OCI-LY7 (cell line): ENCODE data around the gene SERP2. TPM values are rescaled to one million over a fixed set of nuclear protein-coding genes. Genes with fewer than 3 reads are reported as not detected.
A peak's percentile ranks its signal among the peaks of the same experiment; 100 is the strongest.

ENCODE experiments used
- BruUV-seq: library from RNA; stranded (reverse); fragments of 400-500 nt; replicated peaks from 2 replicates; lab custom pipeline; 2021; lab: Mats Ljungman, UMichigan
- CTCF ChIA-PET: fragments of 300-600 bp; sonication (Branson Sonifier 250); formaldehyde crosslinking; loops from one replicate; lab custom pipeline; 2022; ENCODE audit warnings: antibody characterized with exemption; ENCODE audit not compliant: unreplicated experiment; lab: Charles Lee
- POLR2A ChIA-PET: fragments of 300-600 bp; sonication (Branson Sonifier 250); formaldehyde crosslinking; loops from one replicate; lab custom pipeline; 2022; ENCODE audit warnings: antibody characterized with exemption; lab: Charles Lee
- DNase-seq: peaks from one replicate; pipeline ENCODE4 v3.0.0-alpha.2; 2015; ENCODE audit warnings: low spot score
- H2AFZ ChIP-seq: fragments of 200-600 bp; sonication (generic), shearing (Covaris generic); 2 replicates; pipeline ENCODE4 v1.6.1; 2014; ENCODE audit warnings: mild to moderate bottlenecking, antibody characterized with exemption, low read length, moderate library complexity
- H3K27ac ChIP-seq: fragments of 200-600 bp; sonication (generic); 2 replicates; pipeline ENCODE4 v1.5.1; 2014; ENCODE audit warnings: mixed run types, low read depth, mild to moderate bottlenecking, moderate library complexity, low read length, inconsistent platforms; ENCODE audit not compliant: poor library complexity, severe bottlenecking
- H3K36me3 ChIP-seq: fragments of 200-600 bp; sonication (generic); 2 replicates; pipeline ENCODE4 v1.6.1; 2014; ENCODE audit warnings: mild to moderate bottlenecking, antibody characterized with exemption, low read length, moderate library complexity, mixed read lengths; ENCODE audit not compliant: insufficient read depth
- H3K4me1 ChIP-seq: fragments of 200-600 bp; sonication (generic); 2 replicates; pipeline ENCODE4 v1.5.1; 2014; ENCODE audit warnings: mild to moderate bottlenecking, low read length; ENCODE audit not compliant: insufficient read depth, poor library complexity, severe bottlenecking
- H3K4me2 ChIP-seq: fragments of 200-600 bp; sonication (generic); 2 replicates; pipeline ENCODE4 v1.6.1; 2014; ENCODE audit warnings: mild to moderate bottlenecking, low read length
- H3K4me3 ChIP-seq: fragments of 200-600 bp; sonication (generic); 2 replicates; pipeline ENCODE4 v1.5.1; 2014; ENCODE audit warnings: mild to moderate bottlenecking, low read depth, low read length; ENCODE audit not compliant: poor library complexity, severe bottlenecking
- H3K79me2 ChIP-seq: fragments of 200-600 bp; sonication (generic); 2 replicates; pipeline ENCODE4 v1.6.1; 2016; ENCODE audit warnings: low read depth, mild to moderate bottlenecking, low read length, moderate library complexity, mixed read lengths; ENCODE audit not compliant: insufficient read depth
- H3K9me2 ChIP-seq: fragments of 200-600 bp; sonication (generic); 2 replicates; pipeline ENCODE4 v1.6.1; 2016; ENCODE audit warnings: mild to moderate bottlenecking, low read length, mixed read lengths; ENCODE audit not compliant: insufficient read depth
- H3K9me3 ChIP-seq: fragments of 200-600 bp; sonication (generic); 2 replicates; pipeline ENCODE4 v1.6.1; 2014; ENCODE audit warnings: mild to moderate bottlenecking, mixed run types, low read length, mixed read lengths
- H4K20me1 ChIP-seq: fragments of 200-600 bp; sonication (generic); 2 replicates; pipeline ENCODE4 v1.6.1; 2014; ENCODE audit warnings: mild to moderate bottlenecking, antibody characterized with exemption, low read length, moderate library complexity, mixed read lengths; ENCODE audit not compliant: insufficient read depth
- EZH2phosphoT487 ChIP-seq: fragments of 200-600 bp; sonication (generic); IDR thresholded peaks from 2 replicates; pipeline ENCODE4 v1.6.1; 2018; ENCODE audit warnings: low read depth, borderline replicate concordance, mild to moderate bottlenecking, mixed run types, antibody characterized with exemption, low read length, moderate library complexity, mixed read lengths
- intact Hi-C: fragments of 100-400 bp; cut with micrococcal nuclease; formaldehyde crosslinking; loops from one replicate; pipeline ENCODE4 v1.10.0; 2022; ENCODE audit not compliant: unreplicated experiment
- total RNA-seq, 2 experiments: library from RNA; depleted of rRNA in 1 of 2; stranded (reverse); fragments of >200 nt in 1 of 2; shearing (Covaris generic) in 1 of 2; gene quantifications; 2 replicates each; pipeline ENCODE4 v1.2.3, GENCODE V29; 2014 to 2022
- TF ChIP-seq, protein P1 (sequence below): fragments of 200-600 bp; sonication (generic); conservative IDR thresholded peaks from 2 replicates; pipeline ENCODE4 v1.5.1; 2014; ENCODE audit warnings: mild to moderate bottlenecking, antibody characterized with exemption, low read length, moderate library complexity, mixed read lengths

Gene SERP2
- total RNA-seq, 2 experiments from 2014 or later = not detected

GRCh38 chr13:44407891-44408290, 34.3 kb downstream of the SERP2 start:
- no peaks in the 10 kb centered on the region for H3K4me1 ChIP-seq
- no peak for DNase-seq
- no peaks in the 10 kb centered on the region for H3K9me2 ChIP-seq
- TF ChIP-seq, protein P1, sequence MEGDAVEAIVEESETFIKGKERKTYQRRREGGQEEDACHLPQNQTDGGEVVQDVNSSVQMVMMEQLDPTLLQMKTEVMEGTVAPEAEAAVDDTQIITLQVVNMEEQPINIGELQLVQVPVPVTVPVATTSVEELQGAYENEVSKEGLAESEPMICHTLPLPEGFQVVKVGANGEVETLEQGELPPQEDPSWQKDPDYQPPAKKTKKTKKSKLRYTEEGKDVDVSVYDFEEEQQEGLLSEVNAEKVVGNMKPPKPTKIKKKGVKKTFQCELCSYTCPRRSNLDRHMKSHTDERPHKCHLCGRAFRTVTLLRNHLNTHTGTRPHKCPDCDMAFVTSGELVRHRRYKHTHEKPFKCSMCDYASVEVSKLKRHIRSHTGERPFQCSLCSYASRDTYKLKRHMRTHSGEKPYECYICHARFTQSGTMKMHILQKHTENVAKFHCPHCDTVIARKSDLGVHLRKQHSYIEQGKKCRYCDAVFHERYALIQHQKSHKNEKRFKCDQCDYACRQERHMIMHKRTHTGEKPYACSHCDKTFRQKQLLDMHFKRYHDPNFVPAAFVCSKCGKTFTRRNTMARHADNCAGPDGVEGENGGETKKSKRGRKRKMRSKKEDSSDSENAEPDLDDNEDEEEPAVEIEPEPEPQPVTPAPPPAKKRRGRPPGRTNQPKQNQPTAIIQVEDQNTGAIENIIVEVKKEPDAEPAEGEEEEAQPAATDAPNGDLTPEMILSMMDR = no peak
- TF ChIP-seq EZH2phosphoT487 = no peak
- no peak overlapping the region for H3K27ac ChIP-seq
- no peaks in the 10 kb centered on the region for H3K79me2 ChIP-seq
- no peaks in the 10 kb centered on the region for H4K20me1 ChIP-seq
- no peaks in the 10 kb centered on the region for H3K36me3 ChIP-seq
- ChIA-PET POLR2A (interaction anchor here (0.7 to 1.0 kb wide), 2 partner anchors 27 to 1217 kb away, joined by 3 to 4 read pairs; no protein-coding TSS in a partner anchor), CTCF (no interaction called here)
- no TSS peak for BruUV-seq
- H3K4me3 ChIP-seq = no peak overlapping the region
- H3K9me3 ChIP-seq = no peaks in the 10 kb centered on the region
- H3K4me2 ChIP-seq = no peak overlapping the region
- H2AFZ ChIP-seq = no peak overlapping the region
- intact Hi-C loops = no loop called here

DNA sequence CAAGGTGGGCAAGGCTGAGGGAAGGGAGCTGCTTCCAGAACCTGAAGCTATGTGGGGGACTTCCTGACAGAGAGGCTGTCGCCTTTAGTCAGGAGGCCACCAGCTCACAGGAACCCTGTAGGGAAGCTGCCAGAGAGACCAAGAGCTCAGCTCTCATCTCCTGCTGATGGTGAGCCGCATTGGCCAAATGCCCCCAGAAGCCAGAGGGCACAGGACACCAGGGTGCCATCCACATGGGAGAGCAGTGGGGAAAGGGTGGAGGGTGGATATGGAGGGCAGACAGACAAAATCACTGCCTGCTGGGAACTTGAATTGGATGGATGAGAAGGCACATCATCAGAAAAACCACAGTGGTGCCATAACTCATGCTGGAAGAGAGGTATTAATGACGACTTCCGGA, 36.0 kb downstream of the SERP2 start:
- TF ChIP-seq EZH2phosphoT487 = no peak
- TF ChIP-seq, protein P1 = no peak
- DNase-seq = no peak

DNA sequence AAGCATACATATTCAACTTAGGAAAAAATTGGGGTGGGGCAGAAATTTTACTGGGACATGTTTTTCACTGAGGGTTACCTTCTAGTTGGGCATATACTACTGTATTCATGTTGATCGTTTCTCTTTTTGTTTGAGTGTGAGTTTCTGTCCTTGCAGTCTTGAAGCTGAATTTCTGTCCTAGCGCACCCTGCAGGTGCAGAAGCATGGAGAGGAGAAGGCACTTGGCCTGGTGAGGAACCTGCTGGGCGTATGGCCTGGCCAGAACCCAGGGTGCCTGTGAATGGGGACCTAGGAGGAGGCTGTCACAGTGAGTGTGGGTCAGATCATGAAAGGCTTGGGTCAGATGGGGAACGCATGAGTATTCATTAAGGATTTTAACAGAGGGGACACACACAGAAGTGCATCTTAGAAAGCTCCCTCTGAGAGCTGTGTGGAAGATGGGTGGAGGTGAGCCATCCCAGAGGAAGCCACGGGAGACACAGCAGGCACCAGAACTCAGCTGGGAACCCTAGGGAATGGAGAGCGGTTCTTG, 36.8 kb downstream of the SERP2 start:
- ChIA-PET POLR2A (no interaction called here), CTCF (no interaction called here)
- no peaks in the 10 kb centered on the region for H4K20me1 ChIP-seq
- H3K4me2 ChIP-seq = no peak overlapping the region
- H3K27ac ChIP-seq = no peak overlapping the region
- DNase-seq = peak; percentile 4
- no peaks in the 10 kb centered on the region for H3K4me1 ChIP-seq
- no peak overlapping the region for H2AFZ ChIP-seq
- no peak for TF ChIP-seq EZH2phosphoT487
- TF ChIP-seq, protein P1 = peak; percentile 47; the same call in 1 of the 2 replicates
- H3K36me3 ChIP-seq = no peaks in the 10 kb centered on the region
- BruUV-seq = no TSS peak
- H3K9me2 ChIP-seq = no peaks in the 10 kb centered on the region
- intact Hi-C loops = no loop called here
- no peak overlapping the region for H3K4me3 ChIP-seq
- no peaks in the 10 kb centered on the region for H3K9me3 ChIP-seq
- H3K79me2 ChIP-seq = no peaks in the 10 kb centered on the region

More for the DNA sequence above, 36.0 kb downstream of the SERP2 start:
- Histone ChIP-seq H3K79me2 (no peaks in the 10 kb centered on the region), H3K9me3 (no peaks in the 10 kb centered on the region), H3K27ac (no peak overlapping the region), H4K20me1 (no peaks in the 10 kb centered on the region), H3K9me2 (no peaks in the 10 kb centered on the region), H3K4me1 (no peaks in the 10 kb centered on the region), H3K4me3 (no peak overlapping the region), H2AFZ (no peak overlapping the region), H3K36me3 (no peaks in the 10 kb centered on the region), H3K4me2 (no peak overlapping the region)
- POLR2A ChIA-PET = no interaction called here
- intact Hi-C loops = no loop called here
- CTCF ChIA-PET = no interaction called here
- BruUV-seq = no TSS peak
